MM.1S (cell line): ENCODE measurements around the gene TTC34.

ENCODE experiments used
- CTCF ChIP-seq: fragments of 300-600 bp; sonication (generic); IDR thresholded peaks from 2 replicates; pipeline ENCODE4 v1.5.1; 2016; ENCODE audit warnings: antibody characterized with exemption, low read length, mixed read lengths
- EZH2 ChIP-seq: fragments of 300-600 bp; sonication (generic); optimal IDR thresholded peaks from 2 replicates; pipeline ENCODE3; 2017; ENCODE audit warnings: low read depth, mild to moderate bottlenecking, antibody characterized with exemption, low read length, mixed read lengths
- EZH2phosphoT487 ChIP-seq: fragments of 300-600 bp; sonication (generic); IDR thresholded peaks from 2 replicates; pipeline ENCODE4 v1.6.1; 2018; ENCODE audit warnings: antibody characterized with exemption, low read length

- no peak for TF ChIP-seq CTCF
- TF ChIP-seq EZH2 = no peak
- TF ChIP-seq EZH2phosphoT487 = no peak
These were observed 208.1 kb downstream of the TTC34 start for GRCh38 chr1:2593251-2593878.
